Activated CD4-positive, alpha-beta T cell treated with anti-CD3 and anti-CD28 coated beads, Interleukin-2, amount 50 U/mL, for 48 hours (primary cell): ENCODE results near the gene ZNF668.
"Not testable (repeated sequence)": the region's sequence is repeated elsewhere in the genome, so short reads cannot be mapped to it uniquely, and the experiment has no call there.

ENCODE experiments used
- DNase-seq, 2 experiments: peaks; one replicate each; pipeline ENCODE4 v3.0.0-alpha.2; 2020

ZNF668 gene

GRCh38 chr16:31100876-31101641 lies 27.0 kb upstream of the ZNF668 start:
- not testable (repeated sequence) for DNase-seq

DNA sequence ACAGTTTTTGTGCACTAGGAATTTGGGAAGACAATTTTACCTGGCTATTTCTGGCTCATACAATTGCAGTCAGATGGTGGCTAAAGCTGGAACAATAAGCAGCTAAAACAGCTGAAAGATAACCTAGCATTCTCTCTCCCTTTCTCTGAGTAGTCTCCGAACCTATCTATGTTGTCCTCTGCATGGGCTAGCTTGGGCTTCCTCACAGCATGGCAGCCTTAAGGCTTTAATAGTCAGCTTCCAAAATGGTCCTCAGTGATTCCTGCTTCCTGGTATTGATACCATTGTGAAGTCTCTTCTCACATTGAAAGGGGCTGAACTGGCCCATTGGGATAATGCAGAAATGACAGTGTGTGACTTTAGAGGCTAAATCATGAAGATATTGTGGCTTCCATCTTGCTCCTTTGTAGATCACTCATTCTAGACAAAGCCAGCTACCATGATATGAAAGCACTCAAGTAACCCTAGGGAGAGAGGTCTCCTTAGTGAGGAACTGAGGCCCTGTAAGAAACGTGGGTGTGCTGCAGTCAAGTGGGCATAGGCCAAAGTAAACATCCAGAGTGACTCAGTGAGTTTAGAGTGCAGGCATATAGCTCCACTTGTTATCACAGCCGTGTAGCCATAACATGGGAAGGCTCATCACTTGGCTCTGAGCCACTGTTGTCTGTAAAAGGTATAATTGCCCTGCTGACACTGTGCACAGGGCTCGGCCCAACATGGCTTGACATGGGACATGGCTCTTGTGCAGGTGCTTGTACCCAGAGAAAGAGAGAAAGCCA lies 26.0 kb upstream of the ZNF668 start:
- no peak for DNase-seq

DNA sequence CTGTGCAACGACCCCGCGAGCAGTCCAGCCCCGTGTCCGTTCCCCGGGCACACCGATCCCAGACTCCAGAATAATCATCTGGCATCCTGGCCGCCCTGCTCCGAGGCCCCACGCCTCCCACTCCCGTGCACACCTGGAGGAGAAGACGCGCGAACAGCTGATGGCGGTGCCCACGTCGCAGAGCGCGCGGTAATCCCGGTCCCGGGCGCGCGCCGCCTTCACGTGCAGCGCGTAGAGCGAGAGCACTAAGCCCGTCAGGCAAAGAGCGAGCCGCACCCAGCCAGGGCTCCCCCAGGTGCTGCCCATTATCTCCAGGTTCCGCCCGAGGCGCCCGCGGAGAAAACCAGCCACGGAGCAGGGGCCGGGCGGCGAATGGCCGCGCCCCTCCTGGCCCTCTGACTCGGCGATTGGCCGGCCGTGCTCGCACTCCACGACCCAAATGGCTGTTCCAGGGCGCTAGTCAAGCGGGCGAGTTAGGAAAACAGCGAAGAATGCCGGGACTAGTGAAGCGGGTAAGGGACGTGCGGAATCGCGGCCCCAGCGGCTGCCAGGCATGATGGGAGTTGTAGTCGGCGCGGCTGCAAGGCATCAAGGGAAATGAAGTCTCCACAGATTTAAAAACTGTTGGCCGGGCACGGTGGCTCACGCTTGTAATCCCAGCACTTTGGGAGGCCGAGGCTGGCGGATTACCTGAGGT lies 20.5 kb upstream of the ZNF668 start, which contains the start of gene VKORC1:
VKORC1 (minus strand) TSS at position 374 of the 697 bp plus-strand sequence; CDS start at position 306, 68 bp downstream.
- DNase-seq: peak; percentile 92 to 95

GRCh38 chr16:31094088-31094423 lies 20.0 kb upstream of the ZNF668 start:
- DNase-seq: no peak

DNA sequence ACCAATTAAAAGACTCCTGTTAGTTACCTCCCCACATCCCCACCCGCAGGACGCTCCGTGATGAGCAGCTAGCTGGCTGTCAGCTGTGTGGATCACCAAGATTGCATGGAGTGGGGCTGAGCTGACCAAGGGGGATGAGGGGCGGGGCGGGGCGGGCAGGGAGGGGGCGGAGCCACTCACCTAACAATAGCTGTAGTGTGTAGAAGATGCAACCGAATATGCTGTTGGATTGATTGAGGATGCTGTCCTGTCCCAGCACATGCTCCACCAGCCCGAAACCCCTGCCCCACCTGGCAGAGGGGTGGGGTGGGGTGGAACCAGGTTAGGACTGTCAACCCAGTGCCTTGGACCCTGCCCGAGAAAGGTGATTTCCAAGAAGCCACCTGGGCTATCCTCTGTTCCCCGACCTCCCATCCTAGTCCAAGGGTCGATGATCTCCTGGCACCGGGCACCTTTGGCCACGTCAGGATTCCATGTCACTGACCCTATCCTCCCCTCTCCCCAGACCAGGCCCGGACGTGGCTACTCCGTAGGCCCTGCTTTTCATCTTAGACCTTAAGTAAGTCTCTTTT lies 19.2 kb upstream of the ZNF668 start:
- no peak for DNase-seq

DNA sequence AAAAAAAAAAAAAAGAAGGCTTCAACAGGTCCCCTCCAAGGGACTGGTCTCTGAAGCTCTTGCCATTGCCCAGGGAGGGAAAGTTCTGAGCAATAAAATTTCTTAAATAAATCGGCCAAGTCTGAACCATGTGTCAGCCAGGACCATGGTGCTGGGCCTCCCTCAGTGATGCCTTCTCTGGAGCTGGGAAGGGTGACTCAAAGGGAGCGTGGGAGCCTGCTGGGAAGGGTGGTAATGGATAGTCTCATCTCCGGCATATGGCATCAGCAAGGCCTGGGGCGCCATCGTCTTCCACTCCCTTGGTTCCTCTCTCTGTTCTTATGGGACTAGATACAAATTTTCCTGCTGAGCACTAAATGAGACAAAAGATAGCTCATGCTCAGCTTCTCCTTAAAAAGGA lies 18.3 kb upstream of the ZNF668 start:
- DNase-seq: no peak

GRCh38 chr16:31090540-31090939 lies 16.5 kb upstream of the ZNF668 start:
- no peak for DNase-seq

GRCh38 chr16:31089199-31089598 lies 15.2 kb upstream of the ZNF668 start:
- DNase-seq: no peak

DNA sequence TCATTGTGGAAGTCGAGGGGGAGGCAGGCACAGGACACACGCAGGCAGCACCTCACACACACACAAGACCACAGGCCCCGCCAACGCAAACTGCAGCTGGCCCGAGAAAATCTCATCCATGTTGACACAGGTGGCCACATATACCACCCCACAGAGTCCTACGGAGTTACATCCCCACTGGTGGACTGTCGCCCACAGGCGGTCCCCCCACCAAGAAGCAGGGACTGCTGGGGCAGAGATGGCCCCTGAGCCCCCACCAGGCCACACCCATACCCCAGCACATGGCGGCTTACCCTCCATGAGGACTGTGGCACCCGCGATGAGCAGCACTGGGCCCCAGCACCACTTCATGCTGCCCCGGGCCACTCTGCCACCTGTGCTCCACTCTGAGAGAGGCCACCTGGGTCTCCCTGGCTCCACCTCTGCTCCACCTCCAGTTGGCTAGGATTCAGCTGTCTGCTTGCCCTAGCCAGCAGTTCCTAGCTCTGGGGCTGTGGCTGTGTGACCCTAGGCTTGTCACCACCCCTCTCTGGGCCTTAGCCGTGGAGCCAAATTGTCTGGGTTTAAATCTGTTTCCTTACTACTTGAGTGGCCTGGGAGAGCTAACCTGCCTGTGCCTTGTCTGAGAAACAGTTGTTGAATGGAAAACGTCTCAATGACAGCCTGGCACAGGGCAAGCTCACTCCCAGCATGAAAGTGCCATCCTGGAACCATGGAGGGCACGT lies 14.6 kb upstream of the ZNF668 start, which contains the start of gene PRSS53:
PRSS53 (minus strand) TSS at position 485 of the 725 bp plus-strand sequence; CDS start at position 351, 134 bp downstream.
- DNase-seq: no peak

DNA sequence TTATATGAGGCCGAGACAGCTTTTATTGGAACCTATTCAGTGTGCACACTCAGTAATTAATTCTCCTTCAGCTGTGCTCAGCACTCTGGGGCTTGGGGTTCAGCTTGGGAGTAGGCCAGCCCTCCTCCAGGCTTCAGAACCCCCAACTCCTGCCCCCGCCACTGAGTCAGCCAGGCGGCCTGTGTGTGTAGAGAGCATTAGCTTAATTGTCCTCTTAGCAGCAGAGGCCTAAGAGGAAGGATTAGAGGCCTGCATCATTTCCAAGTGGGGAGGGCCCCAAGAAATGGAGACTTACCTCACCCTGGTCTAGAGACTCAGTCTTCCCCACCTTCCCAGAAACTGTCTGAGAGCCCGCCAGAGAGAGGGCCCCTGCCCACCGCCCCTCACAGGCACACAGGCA lies 13.9 kb upstream of the ZNF668 start:
- DNase-seq: no peak

- DNase-seq: no peak
Observed at GRCh38 chr16:31087481-31087880, 13.4 kb upstream of the ZNF668 start.

DNA sequence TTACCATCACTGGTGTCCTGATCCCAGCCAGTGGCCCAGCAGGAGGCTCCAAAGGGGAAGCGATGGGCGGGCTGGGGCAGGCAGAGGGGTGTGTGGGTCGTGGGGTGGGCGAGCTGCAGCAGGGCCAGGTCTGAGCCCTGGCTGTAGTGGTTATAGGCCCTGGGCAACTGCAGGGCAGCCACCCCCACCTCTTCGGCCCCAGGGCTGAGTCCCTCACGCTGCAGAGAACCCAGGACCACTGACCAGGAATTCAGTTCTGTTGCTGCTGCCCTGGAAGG lies 12.5 kb upstream of the ZNF668 start:
- DNase-seq: no peak

DNA sequence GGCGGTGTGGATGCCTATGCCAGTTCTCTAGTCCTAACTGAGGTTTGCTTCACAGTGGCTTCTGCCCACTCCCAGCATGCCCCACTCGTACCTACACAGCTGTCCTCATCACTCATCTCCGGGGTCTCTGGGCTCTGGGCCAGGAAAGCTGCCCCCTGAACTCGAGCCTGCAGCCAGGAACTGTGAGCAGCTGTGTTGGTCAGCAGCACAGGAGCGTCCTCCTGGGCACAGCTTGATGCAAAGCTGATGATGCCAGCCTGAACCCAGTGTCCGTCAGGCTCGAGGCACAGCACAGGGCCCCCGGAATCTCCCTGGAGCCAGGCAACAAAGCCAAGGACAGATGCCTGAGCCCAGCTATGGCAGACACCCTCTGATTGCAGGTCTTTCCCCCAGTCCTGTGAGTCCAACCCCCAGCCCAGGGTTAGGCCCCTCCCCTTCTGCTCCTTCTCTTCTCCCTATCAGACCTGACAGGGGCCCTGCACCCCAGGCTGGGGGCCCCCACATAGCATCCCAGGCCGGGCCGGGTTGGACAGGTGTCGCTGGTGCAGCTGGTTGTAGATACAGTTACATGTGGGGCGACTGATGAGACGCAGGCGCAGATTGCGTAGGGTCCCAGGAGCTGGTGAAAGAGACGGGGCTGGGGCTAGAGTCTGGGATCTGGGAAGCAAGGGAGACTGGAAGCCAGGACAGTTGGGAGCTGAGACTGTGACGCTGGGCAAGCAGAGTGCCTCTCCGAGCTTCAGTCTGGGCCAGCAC lies 12.0 kb upstream of the ZNF668 start:
- DNase-seq: no peak

DNA sequence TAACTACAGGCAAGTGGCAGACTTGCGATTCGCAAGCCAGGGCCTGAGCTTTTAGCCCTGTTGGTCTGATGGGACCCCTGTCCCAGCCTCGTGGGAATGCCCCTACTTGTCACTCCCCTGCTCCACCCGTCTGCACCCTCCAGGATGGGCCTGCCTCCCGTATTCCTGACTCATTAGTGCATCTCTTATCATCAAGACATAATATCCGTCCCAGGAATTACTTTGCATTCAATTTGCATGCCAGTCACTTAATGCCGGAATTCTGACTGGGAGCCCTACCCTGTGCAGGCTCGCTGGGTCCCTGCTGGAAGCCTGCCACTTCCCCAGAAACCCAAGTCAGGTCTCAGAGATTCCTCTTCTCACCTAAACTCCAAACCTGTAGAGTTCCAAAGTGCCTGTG lies 11.4 kb upstream of the ZNF668 start:
- DNase-seq: no peak

DNA sequence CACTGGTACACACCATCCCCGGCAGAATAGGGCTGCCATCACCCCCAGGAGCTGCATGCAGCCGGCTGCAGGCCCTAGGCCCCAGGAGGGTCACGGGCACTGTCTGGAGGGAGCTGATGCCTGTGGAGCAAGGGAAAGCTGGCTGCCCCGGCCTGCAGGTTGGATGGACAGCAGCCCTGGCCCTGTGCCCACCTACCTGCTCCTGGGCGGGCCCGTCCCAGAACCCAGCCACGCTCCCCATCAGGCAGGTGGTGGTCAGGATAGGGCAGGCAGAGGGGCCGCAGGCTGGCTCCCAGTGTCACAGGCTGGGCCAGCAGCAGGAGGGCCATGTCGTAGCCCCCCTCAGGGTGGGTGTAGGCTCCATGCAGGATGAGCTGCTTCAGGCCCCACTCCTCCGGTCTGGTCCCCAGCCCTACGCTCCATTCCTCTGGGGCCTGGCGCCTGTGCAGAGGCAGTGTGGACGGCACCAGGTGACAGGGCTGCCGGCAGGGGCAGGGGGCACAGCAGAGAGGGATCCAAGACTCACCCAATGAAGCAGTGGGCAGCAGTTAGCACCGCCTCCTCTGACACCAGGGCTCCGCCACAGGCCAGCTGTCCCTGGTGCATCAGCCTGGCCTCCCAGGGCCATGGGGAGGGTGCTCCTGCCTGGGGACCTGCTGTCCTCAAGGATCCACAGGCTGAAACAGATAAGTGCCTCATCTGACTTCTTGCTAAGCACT lies 10.7 kb upstream of the ZNF668 start:
- no peak for DNase-seq

GRCh38 chr16:31083981-31084380 lies 9.9 kb upstream of the ZNF668 start:
- no peak for DNase-seq

DNA sequence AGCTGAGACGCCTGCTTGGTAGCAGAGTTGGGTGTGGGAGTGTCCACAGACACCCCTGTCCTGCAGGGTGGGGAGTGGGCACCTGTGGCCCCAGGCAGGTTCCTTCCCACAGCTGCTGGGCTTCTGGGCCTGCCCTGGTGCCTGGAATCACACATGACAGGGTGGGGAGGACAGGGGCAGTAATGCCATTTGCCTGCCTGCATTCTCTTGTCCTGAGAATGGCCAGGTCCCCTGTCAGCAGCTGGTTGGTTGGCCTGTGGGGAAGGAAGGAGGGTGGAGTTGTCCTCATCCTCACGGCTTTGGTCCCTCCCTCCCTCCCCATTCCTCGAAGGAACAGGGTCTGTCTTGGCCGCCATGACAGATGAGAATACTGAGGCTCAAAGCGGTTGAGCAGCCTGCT lies 9.5 kb upstream of the ZNF668 start:
- DNase-seq: no peak

GRCh38 chr16:31083081-31083480 lies 9.0 kb upstream of the ZNF668 start:
- DNase-seq: no peak

DNA sequence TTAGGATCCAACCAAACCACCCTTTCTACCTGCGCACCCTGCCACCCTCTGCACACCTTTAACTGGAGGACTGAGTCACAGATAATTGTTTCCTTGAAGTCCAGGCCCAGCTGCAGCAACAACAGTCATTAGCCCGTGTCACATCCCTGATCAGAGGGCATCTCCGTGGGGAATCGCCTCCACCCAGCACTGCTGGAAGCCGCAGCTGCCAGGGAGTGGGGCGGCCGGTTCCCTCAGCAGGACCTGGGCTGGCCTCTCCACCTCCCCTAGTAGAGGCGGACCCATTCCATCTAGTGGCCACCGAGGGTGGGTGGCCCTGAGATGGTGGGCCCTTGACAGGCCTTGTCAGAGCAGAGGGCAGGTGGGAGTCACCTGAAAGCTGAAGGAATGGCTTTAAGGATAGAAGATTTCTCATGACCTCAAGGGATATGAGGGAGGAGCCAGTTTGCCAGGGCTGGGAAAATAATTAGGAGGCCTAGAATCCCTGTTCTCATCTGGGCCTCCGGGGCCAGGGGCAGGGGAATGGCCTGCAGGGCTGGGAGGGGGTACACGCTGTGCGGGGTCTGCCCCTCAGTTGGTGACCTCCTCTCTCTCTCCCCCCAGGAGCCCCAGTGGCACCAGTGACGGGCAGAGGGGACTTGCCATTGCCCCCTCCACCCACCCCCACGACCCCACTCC lies 8.5 kb upstream of the ZNF668 start:
- DNase-seq: no peak

DNA sequence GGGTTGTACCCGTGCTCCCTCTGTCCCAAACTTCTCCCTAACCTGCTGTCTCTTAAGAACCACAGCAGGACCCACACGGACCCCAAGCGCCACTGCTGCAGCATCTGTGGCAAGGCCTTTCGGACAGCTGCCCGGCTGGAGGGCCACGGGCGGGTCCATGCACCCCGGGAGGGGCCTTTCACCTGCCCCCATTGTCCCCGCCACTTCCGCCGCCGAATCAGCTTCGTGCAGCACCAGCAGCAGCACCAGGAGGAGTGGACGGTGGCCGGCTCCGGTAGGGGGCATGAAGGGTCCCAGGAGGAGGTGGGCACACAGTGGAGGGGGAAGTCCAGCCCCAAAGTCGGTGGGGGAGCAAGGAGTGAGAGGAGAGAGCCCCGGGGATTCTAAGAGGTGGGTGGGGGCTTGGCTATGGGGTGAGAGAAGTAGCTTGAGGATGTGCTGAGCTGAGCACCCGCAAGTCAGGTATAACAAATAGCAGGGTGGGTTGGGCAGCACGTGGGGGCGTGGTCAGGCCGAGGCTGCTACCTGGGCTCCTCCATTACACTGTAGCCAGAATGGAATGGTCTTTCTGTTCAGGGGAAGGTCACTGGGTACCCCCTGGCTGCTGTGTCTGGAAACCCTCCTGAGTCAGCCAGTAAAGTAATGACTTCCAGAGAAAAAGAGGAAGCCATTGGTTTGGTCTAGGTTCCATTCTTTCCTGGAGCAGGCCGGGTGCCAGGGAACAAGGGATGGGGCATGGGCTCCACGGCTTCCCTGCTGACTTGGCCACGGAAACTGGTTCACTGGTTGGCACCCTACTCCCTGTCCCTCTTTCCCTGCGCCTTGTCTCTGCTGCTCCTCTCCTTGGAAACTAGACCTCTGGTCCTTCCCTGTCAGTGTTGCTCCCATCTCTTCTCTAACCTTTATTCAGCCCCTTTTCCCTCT lies 7.7 kb upstream of the ZNF668 start:
- DNase-seq: no peak
